ENCODE measurements around the gene MXI1.

The MXI1 gene

GRCh38 chr10:110276603-110277002 lies 69.2 kb downstream of the MXI1 start:
- Histone ChIP-seq H3K36me3 (ENCODE audit: insufficient read depth, low read length) (peaks cover 12% of the 10 kb centered on the region; the same call in 1 of the 2 replicates), H3K4me1 (ENCODE audit: insufficient read depth, low read length, poor library complexity, severe bottlenecking) (peaks cover 56% of the 10 kb centered on the region), H3K4me3 (ENCODE audit: low read length, poor library complexity, severe bottlenecking) (no peak overlapping the region), H3K9me3 (ENCODE audit: insufficient read depth, low read depth, low read length) (no peaks in the 10 kb centered on the region), H4K20me1 (ENCODE audit: insufficient read depth, low read length, poor library complexity, severe bottlenecking) (no peaks in the 10 kb centered on the region), H2AFZ (ENCODE audit: low read length) (no peak overlapping the region), H3F3A (ENCODE audit: low read depth) (no peaks in the 10 kb centered on the region), H3K9ac (ENCODE audit: low read depth, low read length, poor library complexity, severe bottlenecking) (no peak overlapping the region), H3K27me3 (ENCODE audit: insufficient read depth, low read length, poor library complexity, severe bottlenecking) (no peaks in the 10 kb centered on the region), H3K9me2 (replicated peaks; ENCODE audit: low read depth, low read length) (no peaks in the 10 kb centered on the region), H3K4me2 (ENCODE audit: low read depth, low read length, poor library complexity, severe bottlenecking) (no peak overlapping the region), H3K79me2 (ENCODE audit: insufficient read depth, low read length) (no peaks in the 10 kb centered on the region)
- no peak for TF ChIP-seq EZH2phosphoT487 (IDR thresholded peaks at IDR 0.05; ENCODE audit: borderline replicate concordance)
- no peak for TF ChIP-seq CTCF (conservative IDR thresholded peaks at IDR 0.05; ENCODE audit: low read length)

- no peak for TF ChIP-seq EZH2phosphoT487 (IDR thresholded peaks at IDR 0.05; ENCODE audit: borderline replicate concordance)
- no peaks in the 10 kb centered on the region for H3K9me2 ChIP-seq (replicated peaks; ENCODE audit: low read depth, low read length)
- peak overlapping the region; percentile 59 for H3K4me2 ChIP-seq (ENCODE audit: low read depth, low read length, poor library complexity, severe bottlenecking)
- no peak overlapping the region for H3K4me3 ChIP-seq (ENCODE audit: low read length, poor library complexity, severe bottlenecking)
- H3K79me2 ChIP-seq (ENCODE audit: insufficient read depth, low read length), result no peaks in the 10 kb centered on the region
- H3K36me3 ChIP-seq (ENCODE audit: insufficient read depth, low read length), result peaks cover 12% of the 10 kb centered on the region; the same call in 1 of the 2 replicates
- no peaks in the 10 kb centered on the region for H3F3A ChIP-seq (ENCODE audit: low read depth)
- H3K27me3 ChIP-seq (ENCODE audit: insufficient read depth, low read length, poor library complexity, severe bottlenecking), result no peaks in the 10 kb centered on the region
- peaks cover 56% of the 10 kb centered on the region for H3K4me1 ChIP-seq (ENCODE audit: insufficient read depth, low read length, poor library complexity, severe bottlenecking)
- H4K20me1 ChIP-seq (ENCODE audit: insufficient read depth, low read length, poor library complexity, severe bottlenecking), result no peaks in the 10 kb centered on the region
- H3K9ac ChIP-seq (ENCODE audit: low read depth, low read length, poor library complexity, severe bottlenecking), result no peak overlapping the region
- H2AFZ ChIP-seq (ENCODE audit: low read length), result no peak overlapping the region
- H3K9me3 ChIP-seq (ENCODE audit: insufficient read depth, low read depth, low read length), result no peaks in the 10 kb centered on the region
Measured at GRCh38 chr10:110277591-110277990, 70.2 kb downstream of the MXI1 start.

GRCh38 chr10:110278562-110279406 lies 71.4 kb downstream of the MXI1 start:
- Histone ChIP-seq H3K36me3 (ENCODE audit: insufficient read depth, low read length) (peaks cover 12% of the 10 kb centered on the region; the same call in 1 of the 2 replicates), H3K9ac (ENCODE audit: low read depth, low read length, poor library complexity, severe bottlenecking) (peak overlapping the region; percentile 4), H3K9me2 (replicated peaks; ENCODE audit: low read depth, low read length) (no peaks in the 10 kb centered on the region), H2AFZ (ENCODE audit: low read length) (no peak overlapping the region), H3K9me3 (ENCODE audit: insufficient read depth, low read depth, low read length) (no peaks in the 10 kb centered on the region), H3F3A (ENCODE audit: low read depth) (no peaks in the 10 kb centered on the region), H3K4me3 (ENCODE audit: low read length, poor library complexity, severe bottlenecking) (peak overlapping the region; percentile 35), H3K79me2 (ENCODE audit: insufficient read depth, low read length) (no peaks in the 10 kb centered on the region), H3K27me3 (ENCODE audit: insufficient read depth, low read length, poor library complexity, severe bottlenecking) (no peaks in the 10 kb centered on the region), H3K4me2 (ENCODE audit: low read depth, low read length, poor library complexity, severe bottlenecking) (peak overlapping the region; percentile 59), H3K4me1 (ENCODE audit: insufficient read depth, low read length, poor library complexity, severe bottlenecking) (peaks cover 49% of the 10 kb centered on the region), H4K20me1 (ENCODE audit: insufficient read depth, low read length, poor library complexity, severe bottlenecking) (no peaks in the 10 kb centered on the region)
- no peak for TF ChIP-seq CTCF (conservative IDR thresholded peaks at IDR 0.05; ENCODE audit: low read length)
- no peak for TF ChIP-seq EZH2phosphoT487 (IDR thresholded peaks at IDR 0.05; ENCODE audit: borderline replicate concordance)

Measured in Loucy (cell line).